ENCODE measurements around the gene ANK3. TPM values are rescaled to one million over a fixed set of nuclear protein-coding genes. Genes with fewer than 3 reads are reported as not detected.

Gene ANK3
- polyA plus RNA-seq, 1 donor from 2014 or later = 114 TPM

- H3F3A ChIP-seq (ENCODE audit: insufficient read depth, low read length, poor library complexity, severe bottlenecking) = peaks cover 3% of the 10 kb centered on the region
- TF ChIP-seq MXI1 (conservative IDR thresholded peaks at IDR 0.05; ENCODE audit: poor library complexity, severe bottlenecking) (no peak), SMC3 (conservative IDR thresholded peaks at IDR 0.05; ENCODE audit: poor library complexity) (no peak), RAD21 (conservative IDR thresholded peaks at IDR 0.05) (no peak), REST (IDR thresholded peaks at IDR 0.05; ENCODE audit: borderline replicate concordance) (no peak), POLR2AphosphoS5 (IDR thresholded peaks at IDR 0.05) (no peak), CTCF (IDR thresholded peaks at IDR 0.05; ENCODE audit: poor library complexity, severe bottlenecking) (no peak), EZH2 (IDR thresholded peaks at IDR 0.05; ENCODE audit: borderline replicate concordance, insufficient read depth, low read length, poor library complexity, severe bottlenecking) (no peak), TAF1 (IDR thresholded peaks at IDR 0.05; ENCODE audit: low read depth) (no peak), EP300 (conservative IDR thresholded peaks at IDR 0.05; ENCODE audit: poor library complexity, severe bottlenecking) (no peak)
- H2AFZ ChIP-seq (ENCODE audit: low read depth, low read length) = no peak overlapping the region
- no peak overlapping the region for H3K4me3 ChIP-seq (ENCODE audit: low read length)
- no peaks in the 10 kb centered on the region for H3K36me3 ChIP-seq (ENCODE audit: insufficient read depth, low read length)
- H3K9me3 ChIP-seq (ENCODE audit: low read length) = no peaks in the 10 kb centered on the region
- H4K20me1 ChIP-seq (ENCODE audit: insufficient read depth) = peaks cover 4% of the 10 kb centered on the region
- H3K4me2 ChIP-seq (ENCODE audit: low read length) = no peak overlapping the region
- no peaks in the 10 kb centered on the region for H3K9me2 ChIP-seq (ENCODE audit: insufficient read depth, low read length)
- H3K27ac ChIP-seq (ENCODE audit: low read length) = no peak overlapping the region
- no peaks in the 10 kb centered on the region for H3K27me3 ChIP-seq (ENCODE audit: insufficient read depth, low read depth, low read length)
- H3K79me2 ChIP-seq (replicated peaks; ENCODE audit: insufficient read depth, low read length) = no peaks in the 10 kb centered on the region
- no peak overlapping the region for H3K9ac ChIP-seq (ENCODE audit: low read length)
Measured at GRCh38 chr10:60312818-60313588, 76.7 kb downstream of the ANK3 start.

DNA sequence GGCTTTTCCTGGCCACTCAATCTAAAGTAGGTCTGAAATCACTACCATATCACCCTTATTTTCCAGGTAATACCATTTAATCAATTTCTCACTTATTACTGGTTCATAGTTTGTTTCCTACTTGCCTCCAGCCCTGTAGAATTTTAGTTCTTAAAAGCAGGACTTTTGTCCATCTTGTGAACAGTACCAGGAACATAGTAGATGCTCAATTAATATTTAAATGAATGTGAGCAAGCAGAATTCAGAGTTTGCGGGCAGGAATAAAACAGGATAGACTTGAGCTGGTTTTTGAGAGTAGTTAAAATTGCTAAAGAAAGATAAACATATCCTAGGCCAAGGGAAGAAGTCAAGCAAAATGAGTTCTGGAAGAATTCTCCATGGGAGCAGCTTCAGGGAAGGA lies 77.9 kb downstream of the ANK3 start:
- Histone ChIP-seq H3K9ac (ENCODE audit: low read length) (no peak overlapping the region), H4K20me1 (ENCODE audit: insufficient read depth) (peaks cover 6% of the 10 kb centered on the region), H3F3A (ENCODE audit: insufficient read depth, low read length, poor library complexity, severe bottlenecking) (peaks cover 3% of the 10 kb centered on the region), H3K9me3 (ENCODE audit: low read length) (no peaks in the 10 kb centered on the region), H3K27ac (ENCODE audit: low read length) (no peak overlapping the region), H3K9me2 (ENCODE audit: insufficient read depth, low read length) (no peaks in the 10 kb centered on the region), H3K4me3 (ENCODE audit: low read length) (no peak overlapping the region), H3K36me3 (ENCODE audit: insufficient read depth, low read length) (no peaks in the 10 kb centered on the region), H2AFZ (ENCODE audit: low read depth, low read length) (no peak overlapping the region), H3K4me2 (ENCODE audit: low read length) (no peak overlapping the region), H3K79me2 (replicated peaks; ENCODE audit: insufficient read depth, low read length) (no peaks in the 10 kb centered on the region), H3K27me3 (ENCODE audit: insufficient read depth, low read depth, low read length) (no peaks in the 10 kb centered on the region)
- TF ChIP-seq REST (IDR thresholded peaks at IDR 0.05; ENCODE audit: borderline replicate concordance) (no peak), EP300 (conservative IDR thresholded peaks at IDR 0.05; ENCODE audit: poor library complexity, severe bottlenecking) (no peak), EZH2 (IDR thresholded peaks at IDR 0.05; ENCODE audit: borderline replicate concordance, insufficient read depth, low read length, poor library complexity, severe bottlenecking) (no peak), RAD21 (conservative IDR thresholded peaks at IDR 0.05) (no peak), POLR2AphosphoS5 (IDR thresholded peaks at IDR 0.05) (no peak), CTCF (IDR thresholded peaks at IDR 0.05; ENCODE audit: poor library complexity, severe bottlenecking) (no peak), MXI1 (conservative IDR thresholded peaks at IDR 0.05; ENCODE audit: poor library complexity, severe bottlenecking) (no peak), SMC3 (conservative IDR thresholded peaks at IDR 0.05; ENCODE audit: poor library complexity) (no peak), TAF1 (IDR thresholded peaks at IDR 0.05; ENCODE audit: low read depth) (no peak)
